Measurements from ENCODE around the gene NUFIP2.
A peak's percentile ranks its signal among the peaks of the same experiment; 100 is the strongest.

NUFIP2 gene

DNA sequence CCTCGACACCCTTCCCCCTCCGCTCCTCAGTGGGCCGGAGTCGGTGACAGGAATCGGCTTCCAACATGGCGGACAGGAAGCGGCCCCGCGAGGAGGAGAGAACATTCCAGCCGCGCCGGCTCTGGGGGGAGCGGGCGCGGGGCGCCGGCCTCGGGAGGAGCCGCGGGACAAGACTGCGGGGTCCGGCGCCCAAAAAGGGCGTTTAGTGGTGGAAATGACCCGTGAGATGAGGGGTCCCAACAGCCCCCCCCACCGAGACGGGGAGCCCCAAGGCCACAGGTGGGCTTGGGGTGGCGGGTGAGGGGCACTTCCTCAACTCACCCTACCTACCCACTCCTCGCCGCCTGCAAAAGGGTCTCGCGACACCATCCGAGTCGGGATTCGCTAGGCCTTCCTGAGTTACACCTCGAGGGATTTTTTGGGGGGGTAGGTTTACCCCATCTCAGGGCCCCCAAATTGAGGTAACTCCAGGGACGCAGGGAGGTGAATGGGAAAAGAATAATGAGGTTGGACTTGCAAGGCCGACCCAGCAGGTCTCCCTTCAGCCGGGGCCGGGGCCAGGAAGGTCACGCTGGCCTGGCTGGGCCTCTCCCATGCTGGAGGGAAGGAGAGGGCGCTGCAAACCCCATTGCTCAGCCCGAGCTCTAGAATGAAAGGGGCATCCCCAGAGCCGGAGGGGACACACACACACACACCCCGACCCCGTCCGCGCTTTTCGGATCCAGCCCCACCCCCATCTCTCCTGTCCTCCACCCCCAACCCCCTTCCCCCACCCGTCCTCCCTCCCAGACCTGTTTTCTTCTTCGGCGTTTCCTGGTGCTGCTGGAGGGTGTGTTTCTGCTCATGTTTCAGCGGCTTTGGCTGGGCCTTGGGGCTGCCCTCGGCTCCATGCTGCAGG lies 707 bp downstream of the NUFIP2 start:
- H3K4me3 ChIP-seq (ENCODE audit: low read depth, low read length): peak overlapping the region; percentile 96
- TF ChIP-seq, protein P1, sequence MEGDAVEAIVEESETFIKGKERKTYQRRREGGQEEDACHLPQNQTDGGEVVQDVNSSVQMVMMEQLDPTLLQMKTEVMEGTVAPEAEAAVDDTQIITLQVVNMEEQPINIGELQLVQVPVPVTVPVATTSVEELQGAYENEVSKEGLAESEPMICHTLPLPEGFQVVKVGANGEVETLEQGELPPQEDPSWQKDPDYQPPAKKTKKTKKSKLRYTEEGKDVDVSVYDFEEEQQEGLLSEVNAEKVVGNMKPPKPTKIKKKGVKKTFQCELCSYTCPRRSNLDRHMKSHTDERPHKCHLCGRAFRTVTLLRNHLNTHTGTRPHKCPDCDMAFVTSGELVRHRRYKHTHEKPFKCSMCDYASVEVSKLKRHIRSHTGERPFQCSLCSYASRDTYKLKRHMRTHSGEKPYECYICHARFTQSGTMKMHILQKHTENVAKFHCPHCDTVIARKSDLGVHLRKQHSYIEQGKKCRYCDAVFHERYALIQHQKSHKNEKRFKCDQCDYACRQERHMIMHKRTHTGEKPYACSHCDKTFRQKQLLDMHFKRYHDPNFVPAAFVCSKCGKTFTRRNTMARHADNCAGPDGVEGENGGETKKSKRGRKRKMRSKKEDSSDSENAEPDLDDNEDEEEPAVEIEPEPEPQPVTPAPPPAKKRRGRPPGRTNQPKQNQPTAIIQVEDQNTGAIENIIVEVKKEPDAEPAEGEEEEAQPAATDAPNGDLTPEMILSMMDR (IDR thresholded peaks at IDR 0.05; ENCODE audit: borderline replicate concordance, insufficient read depth, low read depth, low read length): no peak

DNA sequence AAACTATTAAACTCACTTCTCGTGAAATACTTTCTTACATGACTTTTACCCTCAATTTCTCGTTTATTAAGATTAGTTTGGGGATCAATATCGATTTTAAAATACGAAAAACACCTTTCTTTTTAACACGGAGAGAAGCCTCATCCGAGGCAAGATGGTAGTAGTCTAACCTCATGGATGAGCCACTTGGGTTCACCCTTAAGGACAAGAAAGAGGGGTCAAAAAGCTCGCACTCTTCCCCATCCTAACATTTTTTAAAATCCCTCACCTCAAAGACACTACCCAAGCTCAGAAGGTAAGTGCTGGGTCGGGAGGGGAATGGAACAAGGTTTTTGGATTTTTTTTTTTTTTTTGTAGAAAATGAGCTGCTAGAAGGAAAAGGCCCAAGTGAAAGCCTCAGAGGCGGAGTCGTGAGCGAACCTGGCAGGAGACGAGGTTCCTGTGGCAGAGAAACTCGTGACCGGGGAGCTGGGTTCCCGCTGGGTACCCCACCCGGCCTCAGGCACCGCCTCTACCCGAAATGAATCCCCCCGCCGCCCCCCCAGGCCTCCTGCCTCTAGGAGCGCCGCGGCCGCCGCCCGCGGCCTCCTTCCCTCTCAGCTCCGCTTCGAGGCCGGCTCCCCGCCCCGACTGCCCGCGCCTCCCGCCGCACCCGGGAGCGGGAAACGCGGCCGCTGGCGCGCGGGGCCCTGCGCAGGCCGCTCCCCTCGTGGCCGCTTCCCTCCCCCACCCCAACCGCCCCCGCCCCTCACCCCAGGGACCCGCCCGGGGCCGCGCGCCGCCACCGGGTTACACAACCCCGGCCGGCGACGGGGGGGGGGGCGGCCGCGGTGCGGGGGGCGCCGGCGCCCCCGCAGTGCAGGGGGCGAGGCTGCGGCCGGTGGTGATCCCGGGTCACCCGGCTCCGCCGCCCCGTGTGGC lies 1.6 kb downstream of the NUFIP2 start:
- TF ChIP-seq, protein P1 (IDR thresholded peaks at IDR 0.05; ENCODE audit: borderline replicate concordance, insufficient read depth, low read depth, low read length): no peak
- peak overlapping the region; percentile 96 for H3K4me3 ChIP-seq (ENCODE audit: low read depth, low read length)

DNA sequence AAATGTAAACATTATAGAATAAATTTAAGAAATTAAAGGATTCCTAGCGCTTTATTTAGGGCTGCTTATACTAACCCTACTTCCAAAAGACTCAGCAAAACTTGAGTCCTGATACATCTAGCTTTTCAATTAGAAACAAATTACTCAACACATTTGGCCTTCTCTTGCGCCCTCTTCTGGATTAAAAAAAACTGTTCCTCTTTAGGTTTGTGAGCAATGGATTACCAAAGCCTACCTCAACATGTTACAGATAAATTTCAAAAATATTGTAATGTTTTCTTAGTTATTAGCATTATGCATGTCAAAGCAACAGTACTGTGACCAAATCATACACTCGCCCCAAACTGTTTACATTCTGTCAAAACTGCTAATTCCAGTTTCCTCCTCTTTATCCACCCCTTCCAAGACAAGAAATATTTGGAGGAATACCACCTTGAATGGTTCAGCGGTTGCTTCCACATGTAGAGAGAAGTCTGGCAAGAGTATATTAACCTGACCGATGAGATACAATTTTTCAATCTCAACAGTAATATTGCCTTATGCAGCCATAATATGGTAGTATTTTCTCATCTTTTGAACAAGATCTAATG lies 2.7 kb downstream of the NUFIP2 start:
- H3K4me3 ChIP-seq (ENCODE audit: low read depth, low read length): no peak overlapping the region
- TF ChIP-seq, protein P1 (IDR thresholded peaks at IDR 0.05; ENCODE audit: borderline replicate concordance, insufficient read depth, low read depth, low read length): peak; percentile 43; the same call in 1 of the 2 replicates

DNA sequence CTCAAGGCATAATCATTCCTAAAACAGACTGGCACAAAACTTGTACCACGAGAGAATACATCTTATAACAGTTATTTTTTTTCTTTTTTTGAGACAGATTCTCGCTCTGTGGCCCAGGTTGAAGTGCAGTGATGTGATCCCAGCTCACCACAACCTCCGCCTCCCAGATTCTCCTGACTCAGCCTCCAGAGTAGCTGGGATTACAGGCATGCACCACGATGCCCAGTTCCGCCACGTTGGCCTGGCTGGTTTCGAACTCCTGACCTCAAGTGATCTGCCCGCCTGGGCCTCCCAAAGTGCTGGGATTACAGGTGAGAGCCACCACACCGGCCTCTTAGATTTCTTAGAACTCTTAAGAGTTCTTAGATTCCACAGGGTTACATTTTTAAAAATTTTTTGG lies 4.1 kb downstream of the NUFIP2 start:
- TF ChIP-seq, protein P1 (IDR thresholded peaks at IDR 0.05; ENCODE audit: borderline replicate concordance, insufficient read depth, low read depth, low read length): no peak
- H3K4me3 ChIP-seq (ENCODE audit: low read depth, low read length): no peak overlapping the region

DNA sequence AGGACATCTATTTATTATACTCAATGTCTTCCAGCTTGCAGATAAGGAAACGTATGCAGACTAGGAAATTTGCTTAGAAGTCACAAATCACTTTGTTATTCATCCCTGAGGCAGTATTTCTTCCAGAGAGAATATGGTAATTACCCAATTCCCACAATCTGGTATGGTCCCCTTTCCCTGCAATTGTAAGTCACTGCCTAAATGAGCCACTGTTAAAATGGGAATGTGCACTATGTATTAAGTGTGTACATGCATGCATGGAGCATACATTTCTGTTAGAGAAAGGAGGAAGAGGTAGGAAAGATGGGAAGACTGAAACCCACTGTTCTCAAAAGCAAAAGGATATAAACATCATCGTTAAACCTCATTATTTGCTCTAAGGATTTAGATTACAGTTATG lies 10.0 kb downstream of the NUFIP2 start:
- TF ChIP-seq, protein P1 (IDR thresholded peaks at IDR 0.05; ENCODE audit: borderline replicate concordance, insufficient read depth, low read depth, low read length): no peak
- H3K4me3 ChIP-seq (ENCODE audit: low read depth, low read length): no peak overlapping the region

DNA sequence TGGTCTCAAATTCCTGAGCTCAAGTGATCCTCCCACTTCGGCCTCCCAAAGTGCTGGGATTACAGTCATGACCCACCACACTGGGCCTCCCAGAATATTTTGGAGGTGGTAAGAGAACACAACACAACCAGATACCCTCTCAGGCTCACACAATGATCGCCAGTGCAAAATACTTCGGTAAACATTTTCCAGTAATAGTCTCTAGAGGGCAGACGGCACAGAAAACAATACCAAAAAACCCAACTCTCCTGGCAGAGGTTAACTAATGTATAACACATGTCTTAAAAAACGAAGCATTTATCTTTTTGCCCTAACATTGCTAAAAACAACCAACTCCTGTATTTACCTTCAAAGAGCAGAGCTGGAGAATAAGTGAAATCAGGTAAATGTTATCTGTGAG lies 10.5 kb downstream of the NUFIP2 start:
- no peak overlapping the region for H3K4me3 ChIP-seq (ENCODE audit: low read depth, low read length)
- TF ChIP-seq, protein P1 (IDR thresholded peaks at IDR 0.05; ENCODE audit: borderline replicate concordance, insufficient read depth, low read depth, low read length): no peak
